ENCODE measurements around the gene MAGT1. TPM values are rescaled to one million over a fixed set of nuclear protein-coding genes. Genes with fewer than 3 reads are reported as not detected.
"Not testable (repeated sequence)": the region's sequence is repeated elsewhere in the genome, so short reads cannot be mapped to it uniquely, and the experiment has no call there.

Gene MAGT1
- total RNA-seq, 2 experiments from 2014 or later, result 50.2 to 51.6 TPM

- CTCF ChIA-PET; H3K27ac Mint-ChIP-seq; DNase-seq; H3K27me3 Mint-ChIP-seq (ENCODE audit: low read depth); H3K4me1 Mint-ChIP-seq (ENCODE audit: low read depth); H3K4me3 Mint-ChIP-seq; H3K9me3 Mint-ChIP-seq (ENCODE audit: insufficient read depth); POLR2A ChIA-PET; ATAC-seq: not testable (repeated sequence)
- H3K36me3 Mint-ChIP-seq (ENCODE audit: low read depth), result peaks cover 32% of the 10 kb centered on the region
Observed at GRCh38 chrX:77821989-77822388, 73.2 kb downstream of the MAGT1 start.

- H3K9me3 Mint-ChIP-seq (ENCODE audit: insufficient read depth), result peaks cover 4% of the 10 kb centered on the region
- no peak for DNase-seq
- no peak overlapping the region for H3K27ac Mint-ChIP-seq
- no peak overlapping the region for H3K4me3 Mint-ChIP-seq
- no peaks in the 10 kb centered on the region for H3K4me1 Mint-ChIP-seq (ENCODE audit: low read depth)
- no peaks in the 10 kb centered on the region for H3K27me3 Mint-ChIP-seq (ENCODE audit: low read depth)
- H3K36me3 Mint-ChIP-seq (ENCODE audit: low read depth), result peaks cover 19% of the 10 kb centered on the region
- POLR2A ChIA-PET, result no interaction called here
- ATAC-seq, result no peak
- CTCF ChIA-PET, result no interaction called here
Observed at GRCh38 chrX:77820091-77820727, 75.0 kb downstream of the MAGT1 start.

- CTCF ChIA-PET, result no interaction called here
- ATAC-seq (no peak), DNase-seq (no peak)
- no peaks in the 10 kb centered on the region for H3K27me3 Mint-ChIP-seq (ENCODE audit: low read depth)
- no peak overlapping the region for H3K27ac Mint-ChIP-seq
- no peaks in the 10 kb centered on the region for H3K4me1 Mint-ChIP-seq (ENCODE audit: low read depth)
- H3K36me3 Mint-ChIP-seq (ENCODE audit: low read depth), result no peaks in the 10 kb centered on the region
- H3K4me3 Mint-ChIP-seq, result no peak overlapping the region
- H3K9me3 Mint-ChIP-seq (ENCODE audit: insufficient read depth), result no peaks in the 10 kb centered on the region
- POLR2A ChIA-PET, result no interaction called here
Observed at GRCh38 chrX:77814210-77814609, 81.0 kb downstream of the MAGT1 start.

GRCh38 chrX:77802201-77802600 lies 93.0 kb downstream of the MAGT1 start:
- Mint-ChIP-seq H3K27ac (no peak overlapping the region), H3K4me3 (no peak overlapping the region), H3K36me3 (ENCODE audit: low read depth) (no peaks in the 10 kb centered on the region), H3K4me1 (ENCODE audit: low read depth) (no peaks in the 10 kb centered on the region), H3K27me3 (ENCODE audit: low read depth) (peaks cover 3% of the 10 kb centered on the region), H3K9me3 (ENCODE audit: insufficient read depth) (no peaks in the 10 kb centered on the region)
- ATAC-seq, result no peak
- CTCF ChIA-PET, result no interaction called here
- POLR2A ChIA-PET, result no interaction called here
- no peak for DNase-seq

GRCh38 chrX:77795124-77795523 lies 100.1 kb downstream of the MAGT1 start:
- Mint-ChIP-seq H3K4me1 (ENCODE audit: low read depth) (no peaks in the 10 kb centered on the region), H3K27ac (no peak overlapping the region), H3K36me3 (ENCODE audit: low read depth) (no peaks in the 10 kb centered on the region), H3K9me3 (ENCODE audit: insufficient read depth) (no peaks in the 10 kb centered on the region), H3K4me3 (no peak overlapping the region), H3K27me3 (ENCODE audit: low read depth) (no peaks in the 10 kb centered on the region)
- ChIA-PET CTCF (no interaction called here), POLR2A (no interaction called here)
- DNase-seq, result no peak
- ATAC-seq, result no peak

- no peak overlapping the region for H3K27ac Mint-ChIP-seq
Observed at GRCh38 chrX:77793946-77794345, 101.3 kb downstream of the MAGT1 start.

GRCh38 chrX:77788050-77788449 lies 107.2 kb downstream of the MAGT1 start:
- peak overlapping the region; percentile 67 for H3K4me3 Mint-ChIP-seq
- peaks cover 10% of the 10 kb centered on the region for H3K36me3 Mint-ChIP-seq (ENCODE audit: low read depth)
- CTCF ChIA-PET, result interaction anchor here (0.8 kb wide), 1 partner anchor 111 kb away, joined by 3 read pairs; the partner anchor contains the start of gene COX7B
- no peaks in the 10 kb centered on the region for H3K27me3 Mint-ChIP-seq (ENCODE audit: low read depth)
- peaks cover 15% of the 10 kb centered on the region for H3K4me1 Mint-ChIP-seq (ENCODE audit: low read depth)
- H3K27ac Mint-ChIP-seq, result peak overlapping the region; percentile 84
- no peaks in the 10 kb centered on the region for H3K9me3 Mint-ChIP-seq (ENCODE audit: insufficient read depth)
- POLR2A ChIA-PET, result interaction anchor here (0.7 kb wide), 1 partner anchor 111 kb away, joined by 4 read pairs; the partner anchor contains the start of gene COX7B
- DNase-seq, result peak; percentile 41
- ATAC-seq, result peak; percentile 21

More at GRCh38 chrX:77793946-77794345, 101.3 kb downstream of the MAGT1 start:
- Mint-ChIP-seq H3K4me1 (ENCODE audit: low read depth) (no peaks in the 10 kb centered on the region), H3K36me3 (ENCODE audit: low read depth) (no peaks in the 10 kb centered on the region), H3K27me3 (ENCODE audit: low read depth) (no peaks in the 10 kb centered on the region), H3K9me3 (ENCODE audit: insufficient read depth) (no peaks in the 10 kb centered on the region), H3K4me3 (no peak overlapping the region)
- ChIA-PET CTCF (no interaction called here), POLR2A (no interaction called here)
- ATAC-seq (no peak), DNase-seq (no peak)

- Mint-ChIP-seq H3K4me1 (ENCODE audit: low read depth) (peaks cover 17% of the 10 kb centered on the region), H3K4me3 (peak overlapping the region; percentile 99), H3K36me3 (ENCODE audit: low read depth) (peaks cover 10% of the 10 kb centered on the region), H3K27ac (peak overlapping the region; percentile 100), H3K27me3 (ENCODE audit: low read depth) (no peaks in the 10 kb centered on the region), H3K9me3 (ENCODE audit: insufficient read depth) (no peaks in the 10 kb centered on the region)
- DNase-seq (no peak), ATAC-seq (peak; percentile 38)
- ChIA-PET POLR2A (interaction anchor here (1.3 kb wide), 1 partner anchor 108 kb away, joined by 5 read pairs; no protein-coding TSS in a partner anchor), CTCF (interaction anchor here (1.5 kb wide), 1 partner anchor 112 kb away, joined by 4 read pairs; the partner anchor contains the start of gene COX7B)
Observed at GRCh38 chrX:77786365-77786680, 108.9 kb downstream of the MAGT1 start.

GRCh38 chrX:77785486-77786364 lies 109.5 kb downstream of the MAGT1 start, which contains the start of gene ATRX:
Gene ATRX (minus strand): TSS chrX:77786216. CDS start chrX:77786001, 215 bp downstream.
- no peaks in the 10 kb centered on the region for H3K27me3 Mint-ChIP-seq (ENCODE audit: low read depth)
- POLR2A ChIA-PET, result interaction anchor here (1.0 kb wide), 1 partner anchor 114 kb away, joined by 6 read pairs; the partner anchor contains the start of gene COX7B

GRCh38 chrX:77779695-77780094 lies 115.5 kb downstream of the MAGT1 start:
- H3K27ac Mint-ChIP-seq, result no peak overlapping the region
- no peak overlapping the region for H3K4me3 Mint-ChIP-seq
- H3K36me3 Mint-ChIP-seq (ENCODE audit: low read depth), result peaks cover 13% of the 10 kb centered on the region
- no peaks in the 10 kb centered on the region for H3K27me3 Mint-ChIP-seq (ENCODE audit: low read depth)
- ATAC-seq (no peak), DNase-seq (no peak)
- ChIA-PET CTCF (no interaction called here), POLR2A (no interaction called here)
- H3K4me1 Mint-ChIP-seq (ENCODE audit: low read depth), result peaks cover 34% of the 10 kb centered on the region
- no peaks in the 10 kb centered on the region for H3K9me3 Mint-ChIP-seq (ENCODE audit: insufficient read depth)

More at GRCh38 chrX:77785486-77786364, 109.5 kb downstream of the MAGT1 start, which contains the start of gene ATRX:
- DNase-seq (peak; percentile 85), ATAC-seq (peak; percentile 95)
- peak within 1 kb of the TSS; percentile 99 for H3K4me3 Mint-ChIP-seq
- peaks cover 10% of the 10 kb centered on the region for H3K36me3 Mint-ChIP-seq (ENCODE audit: low read depth)
- H3K4me1 Mint-ChIP-seq (ENCODE audit: low read depth), result peaks cover 20% of the 10 kb centered on the region
- CTCF ChIA-PET, result interaction anchor here (1.5 kb wide), 1 partner anchor 113 kb away, joined by 4 read pairs; the partner anchor contains the start of gene COX7B
- H3K27ac Mint-ChIP-seq, result peak within 1 kb of the TSS; percentile 100
- H3K9me3 Mint-ChIP-seq (ENCODE audit: insufficient read depth), result no peaks in the 10 kb centered on the region

GRCh38 chrX:77776659-77777058 lies 118.6 kb downstream of the MAGT1 start:
- Mint-ChIP-seq H3K36me3 (ENCODE audit: low read depth) (peaks cover 7% of the 10 kb centered on the region), H3K27me3 (ENCODE audit: low read depth) (no peaks in the 10 kb centered on the region), H3K4me3 (no peak overlapping the region), H3K9me3 (ENCODE audit: insufficient read depth) (no peaks in the 10 kb centered on the region), H3K4me1 (ENCODE audit: low read depth) (peaks cover 27% of the 10 kb centered on the region), H3K27ac (no peak overlapping the region)
- ChIA-PET POLR2A (no interaction called here), CTCF (no interaction called here)
- ATAC-seq, result no peak
- DNase-seq, result no peak

Measured in activated CD8-positive, alpha-beta T cell treated with anti-CD3 and anti-CD28 coated beads, Interleukin-2, amount 10 ng/mL, durations not matched to agents 7 days and 5 days (primary cell).